ENCODE data around the gene POLQ.

DNA sequence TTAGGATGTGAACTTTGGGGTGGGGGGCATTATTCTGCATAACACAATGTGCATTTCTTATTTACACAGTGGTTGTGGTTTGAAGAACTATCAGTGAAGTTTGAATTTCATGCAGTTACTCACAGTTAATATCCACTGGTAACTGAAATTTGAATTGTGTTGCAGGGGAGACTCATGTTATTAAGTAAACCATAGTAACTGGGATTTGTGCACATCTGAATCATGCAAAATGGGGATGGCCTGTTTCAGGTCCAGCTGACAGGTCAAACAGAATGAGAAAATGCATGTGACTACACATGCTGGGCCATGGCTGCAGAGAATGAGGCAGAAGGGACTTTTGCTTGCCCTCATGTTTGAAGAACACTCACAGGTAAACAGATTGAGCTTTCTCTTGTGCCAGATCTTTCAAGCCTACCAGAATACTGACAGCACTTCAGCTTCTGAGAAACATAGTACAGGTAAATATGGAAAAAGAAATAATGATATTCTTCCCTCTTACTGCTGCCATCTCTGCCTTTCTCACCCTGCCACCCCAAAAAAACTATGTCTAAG, 115.0 kb downstream of the POLQ start:
- no peak for TF ChIP-seq POLR2A (IDR thresholded peaks at IDR 0.05; ENCODE audit: low read depth, low read length)
- TF ChIP-seq, protein P1, sequence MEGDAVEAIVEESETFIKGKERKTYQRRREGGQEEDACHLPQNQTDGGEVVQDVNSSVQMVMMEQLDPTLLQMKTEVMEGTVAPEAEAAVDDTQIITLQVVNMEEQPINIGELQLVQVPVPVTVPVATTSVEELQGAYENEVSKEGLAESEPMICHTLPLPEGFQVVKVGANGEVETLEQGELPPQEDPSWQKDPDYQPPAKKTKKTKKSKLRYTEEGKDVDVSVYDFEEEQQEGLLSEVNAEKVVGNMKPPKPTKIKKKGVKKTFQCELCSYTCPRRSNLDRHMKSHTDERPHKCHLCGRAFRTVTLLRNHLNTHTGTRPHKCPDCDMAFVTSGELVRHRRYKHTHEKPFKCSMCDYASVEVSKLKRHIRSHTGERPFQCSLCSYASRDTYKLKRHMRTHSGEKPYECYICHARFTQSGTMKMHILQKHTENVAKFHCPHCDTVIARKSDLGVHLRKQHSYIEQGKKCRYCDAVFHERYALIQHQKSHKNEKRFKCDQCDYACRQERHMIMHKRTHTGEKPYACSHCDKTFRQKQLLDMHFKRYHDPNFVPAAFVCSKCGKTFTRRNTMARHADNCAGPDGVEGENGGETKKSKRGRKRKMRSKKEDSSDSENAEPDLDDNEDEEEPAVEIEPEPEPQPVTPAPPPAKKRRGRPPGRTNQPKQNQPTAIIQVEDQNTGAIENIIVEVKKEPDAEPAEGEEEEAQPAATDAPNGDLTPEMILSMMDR (conservative IDR thresholded peaks at IDR 0.05; ENCODE audit: low read depth, low read length) = no peak
- TF ChIP-seq MAZ (IDR thresholded peaks at IDR 0.05; ENCODE audit: borderline replicate concordance, low read depth, low read length) = no peak
- TF ChIP-seq MXI1 (IDR thresholded peaks at IDR 0.05; ENCODE audit: borderline replicate concordance, low read depth, low read length) = no peak
- no peak for TF ChIP-seq RCOR1 (IDR thresholded peaks at IDR 0.05; ENCODE audit: insufficient replicate concordance, low read length)

Measured in IMR-90 (cell line).